ENCODE data around the gene KDM5C.
"Not testable (repeated sequence)": the region's sequence is repeated elsewhere in the genome, so short reads cannot be mapped to it uniquely, and the experiment has no call there.

KDM5C gene

DNA sequence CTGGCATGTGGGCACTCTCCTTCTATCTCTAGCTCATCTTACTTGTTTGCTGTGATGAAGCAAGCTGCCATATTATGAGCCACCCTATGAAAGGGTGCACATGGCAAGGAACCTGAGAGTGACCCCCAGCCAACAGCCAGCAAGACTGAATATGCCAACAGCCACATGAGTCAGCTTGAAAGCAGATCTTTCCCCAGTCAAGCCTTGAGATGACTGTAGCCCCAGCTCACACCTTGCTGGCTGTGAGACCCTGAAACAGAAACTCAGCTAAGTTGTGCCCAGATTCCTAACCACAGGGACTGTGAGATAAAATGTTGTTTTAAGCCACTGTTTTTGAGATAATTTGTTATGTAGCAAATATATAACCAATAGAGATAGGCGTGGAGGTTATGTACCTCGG lies 36.2 kb downstream of the KDM5C start:
- DNase-seq = peak; percentile 91

DNA sequence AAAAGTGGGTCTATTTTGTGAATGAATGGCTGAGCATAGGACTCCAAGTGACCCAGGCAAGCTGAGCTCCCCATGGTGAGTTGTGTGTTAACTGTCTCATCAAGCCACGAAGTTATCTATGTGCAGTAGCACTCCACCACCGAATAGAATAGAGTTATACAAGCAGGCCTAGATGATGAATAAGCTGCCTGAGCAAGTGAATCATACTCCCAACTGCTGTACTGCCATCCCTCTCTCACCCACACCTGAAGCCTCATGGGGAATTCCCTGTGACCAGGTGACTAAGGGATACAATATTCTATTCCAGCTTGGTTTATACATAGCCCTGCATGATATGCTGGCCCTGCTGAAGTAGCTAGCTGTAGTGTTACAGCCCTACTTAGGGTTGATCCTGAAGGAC lies 38.7 kb downstream of the KDM5C start:
- peak; percentile 25 for DNase-seq

DNA sequence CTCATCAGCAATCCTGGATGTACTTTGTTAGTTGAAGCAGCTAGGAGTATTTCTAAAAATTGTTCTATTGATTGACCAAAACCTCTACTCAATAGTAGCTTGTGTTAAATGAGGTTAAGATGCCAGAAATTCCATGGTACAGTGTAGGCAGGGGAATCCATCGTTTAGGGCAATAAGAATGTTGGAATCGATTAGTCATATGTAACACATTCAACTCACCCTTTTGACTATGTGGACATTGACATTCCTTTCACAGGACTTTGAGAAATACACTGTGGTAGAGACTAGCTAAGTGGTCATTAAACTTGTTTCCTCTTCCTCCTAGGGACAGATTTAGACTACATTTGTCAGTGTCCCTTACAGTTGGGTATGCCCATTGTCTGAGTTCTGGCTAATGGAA lies 40.2 kb downstream of the KDM5C start:
- no peak for DNase-seq

DNA sequence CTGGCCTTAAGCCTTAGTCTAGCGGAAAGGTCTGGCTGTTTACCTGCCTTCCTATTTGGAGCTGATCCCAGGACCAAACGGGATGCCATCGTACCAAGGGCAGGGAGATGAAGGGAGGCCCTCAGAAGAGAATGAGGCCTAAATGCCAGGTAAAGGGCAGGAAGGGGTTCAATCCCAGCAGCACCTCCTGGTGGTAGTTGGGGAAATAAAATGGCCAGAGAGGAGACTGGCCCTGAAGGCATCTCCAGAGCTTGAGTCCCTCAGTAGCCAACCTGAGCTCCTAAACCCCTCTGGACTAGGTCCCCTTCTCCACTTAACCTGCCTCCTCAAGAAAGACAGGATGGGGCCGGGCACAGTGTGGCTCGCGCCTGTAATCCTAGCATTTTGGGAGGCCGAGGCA lies 53.7 kb downstream of the KDM5C start:
- no peak for DNase-seq

DNA sequence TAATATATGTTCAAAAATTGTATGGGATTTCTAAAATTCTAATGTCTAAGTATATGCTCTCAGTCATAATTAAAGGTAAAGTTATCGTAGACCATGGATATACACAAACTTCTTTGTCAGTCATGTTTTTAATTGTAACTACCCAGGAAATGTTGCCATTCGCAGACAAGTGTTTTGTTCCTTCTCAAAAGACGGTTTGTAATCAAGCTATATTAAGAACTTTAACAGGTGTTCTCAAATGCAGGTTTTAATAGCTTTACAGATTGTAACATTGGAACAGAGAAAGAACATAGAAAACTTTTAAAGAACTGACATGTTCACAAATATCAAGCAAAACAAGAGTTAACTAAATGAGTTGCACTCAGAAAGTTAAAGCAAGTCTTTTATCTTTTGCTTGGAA lies 58.9 kb downstream of the KDM5C start:
- DNase-seq = no peak

DNA sequence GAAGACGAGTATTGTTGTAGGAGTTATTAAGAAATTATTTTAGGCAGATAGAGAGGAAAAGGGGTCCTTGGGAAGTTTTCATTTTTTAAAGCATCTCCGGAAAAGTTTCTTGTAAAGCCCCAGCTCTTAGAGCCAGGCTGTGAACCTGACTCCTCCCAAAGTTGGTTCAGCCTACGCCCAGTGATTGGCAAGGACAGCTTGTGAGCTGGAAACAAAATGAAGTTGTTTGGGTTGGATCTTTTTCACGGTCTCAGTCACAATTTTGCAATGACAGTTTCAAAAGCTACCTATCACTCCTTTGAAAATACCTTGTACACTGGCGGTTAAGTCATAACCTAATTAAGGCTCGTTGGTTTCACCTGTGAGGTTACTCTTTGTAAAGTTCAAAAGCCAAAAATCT lies 60.4 kb downstream of the KDM5C start:
- not testable (repeated sequence) for DNase-seq

DNA sequence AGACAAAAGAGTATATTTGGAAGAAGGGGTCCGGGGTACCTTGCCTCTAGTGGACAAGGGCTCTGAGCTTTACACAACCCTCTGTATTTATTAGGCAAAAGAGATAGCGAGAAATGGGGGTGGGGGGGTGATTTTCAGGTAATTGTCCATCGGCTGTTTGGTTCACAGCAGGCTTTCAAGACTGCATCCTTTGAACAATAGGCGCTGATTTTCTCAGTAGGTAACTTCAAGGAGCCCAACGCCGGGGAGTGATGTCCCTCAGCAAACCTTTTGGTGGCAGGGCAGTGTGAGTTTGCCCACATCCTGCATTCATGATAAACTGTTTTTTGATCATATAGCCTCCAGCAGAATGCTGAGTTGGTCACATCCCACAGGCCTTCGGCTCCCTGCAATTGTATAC lies 61.6 kb downstream of the KDM5C start:
- no peak for DNase-seq

DNA sequence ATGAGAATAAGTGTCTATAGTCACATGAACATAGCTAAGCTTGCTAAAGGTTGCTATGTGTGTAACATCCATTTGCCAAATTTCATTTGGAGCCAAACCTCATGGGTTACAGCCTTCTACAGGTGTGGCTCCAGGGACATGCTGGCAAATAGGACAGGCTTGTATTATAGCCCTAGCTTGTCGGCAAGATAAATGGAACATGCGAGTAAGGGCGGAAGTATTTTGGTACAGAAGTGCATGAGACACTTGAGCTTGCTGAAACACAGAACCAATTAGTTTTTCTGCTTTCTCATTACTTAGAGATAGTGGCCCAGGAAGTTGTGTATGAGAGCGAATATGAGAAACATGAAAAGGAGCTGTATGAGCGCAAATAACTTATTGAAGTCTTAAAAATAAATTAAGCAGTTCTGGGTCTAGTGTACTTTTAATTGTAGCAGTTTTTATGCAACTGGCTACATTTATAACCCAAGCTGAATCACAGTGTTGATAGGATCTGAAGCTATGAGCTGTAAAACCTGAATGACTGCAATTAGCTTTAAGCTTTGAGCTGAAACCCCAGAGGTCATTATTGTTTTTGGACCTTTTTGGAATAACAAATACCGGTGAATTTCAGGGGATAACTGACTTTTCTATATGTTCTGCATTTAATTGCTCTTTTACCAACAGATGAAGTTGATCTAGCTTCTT lies 64.6 kb downstream of the KDM5C start:
- DNase-seq = no peak

DNA sequence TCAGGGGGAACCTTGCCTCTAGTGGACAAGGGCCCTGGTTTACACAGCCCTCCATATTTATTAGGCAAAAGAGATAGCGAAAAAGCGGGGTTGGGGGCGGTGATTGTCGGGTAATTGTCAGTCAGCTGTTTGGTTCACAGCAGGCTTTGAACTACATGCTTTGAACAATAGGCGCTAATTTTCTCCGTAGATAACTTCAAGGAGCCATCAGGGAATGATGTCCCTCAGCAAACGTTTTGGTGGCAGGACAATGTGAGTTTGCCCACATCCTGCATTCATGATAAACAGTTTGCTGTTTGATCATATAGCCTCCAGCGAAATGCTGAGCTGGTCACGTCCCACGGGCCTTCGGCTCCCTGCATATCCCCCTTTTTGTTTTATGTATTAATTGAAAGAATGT lies 65.8 kb downstream of the KDM5C start:
- no peak for DNase-seq

DNA sequence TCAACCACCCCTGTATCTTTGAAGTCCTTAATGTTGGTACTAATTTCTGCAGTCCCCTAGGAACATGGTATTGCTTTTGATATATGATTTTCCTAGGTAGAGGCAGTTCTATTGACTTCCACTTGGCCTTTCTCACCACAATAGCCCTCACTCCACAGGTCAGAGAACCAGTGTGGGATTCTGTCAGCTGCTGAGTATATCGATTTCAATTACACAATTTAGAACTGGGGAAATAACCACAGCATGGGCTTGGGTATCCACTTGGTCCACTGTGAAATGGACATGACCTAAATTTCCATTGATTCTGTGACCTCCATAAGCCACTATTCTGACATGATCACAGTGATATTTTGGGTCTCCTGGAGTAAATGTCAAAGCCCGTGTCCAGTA lies 68.8 kb downstream of the KDM5C start:
- no peak for DNase-seq

DNA sequence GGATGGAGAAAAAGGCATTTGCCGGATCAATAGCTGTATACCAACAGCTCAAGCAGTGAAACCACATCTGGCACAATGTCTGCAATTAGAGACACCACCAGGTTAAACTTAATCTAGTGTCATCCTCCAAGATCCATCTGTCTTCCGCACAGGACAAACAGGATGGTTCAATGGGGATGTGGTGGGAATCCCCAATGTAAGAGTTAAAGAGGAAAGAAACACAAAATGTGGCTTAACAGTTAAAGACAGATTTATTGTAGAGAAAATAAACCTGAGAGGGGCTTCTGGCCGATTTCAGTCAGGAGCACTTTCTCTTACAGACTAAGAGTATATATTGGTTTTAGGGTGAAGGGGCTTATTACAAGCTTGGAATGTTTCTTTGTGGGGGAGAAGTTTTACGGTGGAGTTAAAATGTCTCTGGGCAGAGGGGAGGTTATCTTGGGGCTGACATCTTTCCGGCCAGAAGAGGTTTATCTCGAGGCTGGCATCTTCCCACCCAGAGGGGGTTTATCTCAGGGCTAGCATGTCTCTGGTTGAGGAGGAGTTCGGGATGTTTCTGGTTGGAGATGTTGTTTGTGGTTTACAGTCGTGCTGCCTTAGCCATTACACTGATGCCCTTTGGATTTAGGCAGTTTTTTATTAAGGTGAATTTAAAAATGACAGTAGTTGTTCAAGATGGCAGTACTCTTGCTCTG lies 69.3 kb downstream of the KDM5C start:
- no peak for DNase-seq

DNA sequence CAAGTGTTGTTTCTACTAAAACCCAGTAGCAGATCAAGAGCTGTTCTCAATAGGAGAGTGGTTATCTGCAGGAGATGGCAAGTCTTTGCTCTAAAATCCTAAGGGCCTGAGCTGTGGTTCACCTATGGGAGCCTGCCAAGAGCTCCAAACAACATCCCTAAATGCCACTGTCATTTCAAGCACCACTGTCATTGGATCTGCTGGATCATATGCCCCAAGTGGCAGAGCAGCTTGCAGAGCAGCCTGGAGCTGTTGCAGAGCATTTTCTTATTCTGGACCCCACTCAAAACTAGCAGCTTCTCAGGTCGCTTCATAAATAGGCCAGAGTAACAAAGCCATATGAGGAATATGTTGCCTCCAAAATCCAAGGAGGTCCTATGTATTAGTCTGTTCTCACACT lies 71.4 kb downstream of the KDM5C start:
- DNase-seq = no peak

Data from activated CD4-positive, alpha-beta T cell treated with anti-CD3 and anti-CD28 coated beads, Interleukin-10, Interleukin-2, amounts not matched to agents 100 ng/mL and 50 ng/mL, durations not matched to agents 16 hours and 8 hours (primary cell).